ENCODE measurements around the gene FBXO21.

FBXO21 gene

DNA sequence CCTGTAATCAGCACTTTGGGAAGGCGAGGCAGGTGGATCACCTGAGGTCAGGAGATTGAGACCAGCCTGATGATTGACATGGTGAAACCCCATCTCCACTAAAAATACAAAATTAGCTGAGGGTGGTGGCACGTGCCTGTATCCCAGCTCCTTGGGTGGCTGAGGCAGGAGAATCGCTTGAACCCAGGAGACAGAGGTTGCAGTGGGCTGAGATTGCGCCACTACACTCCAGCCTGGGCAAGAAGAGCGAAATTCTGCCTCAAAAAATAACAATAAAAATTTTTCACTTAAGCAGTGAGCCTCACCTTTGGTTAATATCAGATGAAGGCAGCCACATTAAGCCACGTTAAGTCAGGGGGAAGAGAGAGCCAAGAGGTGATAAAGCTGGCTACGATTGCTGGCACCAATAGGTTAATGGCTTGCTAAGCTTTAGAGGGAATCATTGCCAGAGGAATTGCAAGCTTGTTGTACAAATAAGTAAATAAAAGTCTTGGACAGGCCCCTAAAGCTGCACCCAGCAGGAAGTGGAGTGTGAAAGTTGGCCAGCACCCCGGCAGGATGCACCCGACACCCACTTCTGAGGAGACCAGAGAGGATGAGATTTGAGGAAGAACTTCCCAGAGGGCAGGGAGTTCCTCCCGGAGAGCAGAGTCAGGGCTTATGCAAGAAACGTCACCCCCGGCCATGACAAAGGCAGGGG is 49.7 kb downstream of the FBXO21 start:
- Histone ChIP-seq H3K4me1 (peaks cover 4% of the 10 kb centered on the region; the same call in 1 of the 2 replicates), H3K9me3 (no peaks in the 10 kb centered on the region), H3K4me3 (ENCODE audit: low read depth, low read length) (no peak overlapping the region), H3K36me3 (peaks cover 6% of the 10 kb centered on the region), H3K27me3 (no peaks in the 10 kb centered on the region)
- TF ChIP-seq, protein P1, sequence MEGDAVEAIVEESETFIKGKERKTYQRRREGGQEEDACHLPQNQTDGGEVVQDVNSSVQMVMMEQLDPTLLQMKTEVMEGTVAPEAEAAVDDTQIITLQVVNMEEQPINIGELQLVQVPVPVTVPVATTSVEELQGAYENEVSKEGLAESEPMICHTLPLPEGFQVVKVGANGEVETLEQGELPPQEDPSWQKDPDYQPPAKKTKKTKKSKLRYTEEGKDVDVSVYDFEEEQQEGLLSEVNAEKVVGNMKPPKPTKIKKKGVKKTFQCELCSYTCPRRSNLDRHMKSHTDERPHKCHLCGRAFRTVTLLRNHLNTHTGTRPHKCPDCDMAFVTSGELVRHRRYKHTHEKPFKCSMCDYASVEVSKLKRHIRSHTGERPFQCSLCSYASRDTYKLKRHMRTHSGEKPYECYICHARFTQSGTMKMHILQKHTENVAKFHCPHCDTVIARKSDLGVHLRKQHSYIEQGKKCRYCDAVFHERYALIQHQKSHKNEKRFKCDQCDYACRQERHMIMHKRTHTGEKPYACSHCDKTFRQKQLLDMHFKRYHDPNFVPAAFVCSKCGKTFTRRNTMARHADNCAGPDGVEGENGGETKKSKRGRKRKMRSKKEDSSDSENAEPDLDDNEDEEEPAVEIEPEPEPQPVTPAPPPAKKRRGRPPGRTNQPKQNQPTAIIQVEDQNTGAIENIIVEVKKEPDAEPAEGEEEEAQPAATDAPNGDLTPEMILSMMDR (IDR thresholded peaks at IDR 0.05; ENCODE audit: low read depth, low read length) = no peak
- no peak for DNase-seq

DNA sequence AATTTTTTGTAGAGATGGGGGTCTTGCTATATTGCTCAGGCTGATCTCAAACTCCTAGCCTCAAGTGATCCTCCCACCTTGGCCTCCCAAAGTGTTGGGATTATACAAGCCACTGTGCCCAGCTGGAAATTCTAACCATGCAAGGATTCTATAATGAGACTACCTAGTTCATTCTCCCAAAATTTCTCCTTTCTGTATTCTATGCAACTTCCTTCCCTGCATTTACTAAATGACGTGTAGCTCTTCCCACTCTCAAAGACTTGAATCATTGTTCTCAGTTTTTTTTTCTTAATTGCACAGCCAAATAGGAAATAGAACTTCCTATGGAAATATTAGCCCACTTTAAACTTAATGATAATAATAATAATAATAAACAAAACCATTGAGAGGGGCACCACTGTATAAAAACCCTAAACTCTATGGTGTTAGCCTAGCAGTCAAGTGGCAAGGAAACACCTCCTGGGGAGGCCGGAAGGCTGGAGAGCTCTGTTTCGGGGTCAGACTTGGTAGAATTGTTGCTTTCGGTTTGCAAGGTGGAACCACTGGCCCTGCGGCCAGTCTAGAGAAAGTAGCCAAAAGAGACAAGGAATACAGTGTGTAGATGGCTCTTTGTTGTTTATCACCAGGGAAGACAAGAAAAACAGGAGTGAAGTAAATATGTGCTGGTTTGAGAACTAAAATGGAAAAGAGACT is 51.1 kb downstream of the FBXO21 start:
- TF ChIP-seq, protein P1 (IDR thresholded peaks at IDR 0.05; ENCODE audit: low read depth, low read length) = no peak
- no peaks in the 10 kb centered on the region for H3K9me3 ChIP-seq
- DNase-seq = no peak

DNA sequence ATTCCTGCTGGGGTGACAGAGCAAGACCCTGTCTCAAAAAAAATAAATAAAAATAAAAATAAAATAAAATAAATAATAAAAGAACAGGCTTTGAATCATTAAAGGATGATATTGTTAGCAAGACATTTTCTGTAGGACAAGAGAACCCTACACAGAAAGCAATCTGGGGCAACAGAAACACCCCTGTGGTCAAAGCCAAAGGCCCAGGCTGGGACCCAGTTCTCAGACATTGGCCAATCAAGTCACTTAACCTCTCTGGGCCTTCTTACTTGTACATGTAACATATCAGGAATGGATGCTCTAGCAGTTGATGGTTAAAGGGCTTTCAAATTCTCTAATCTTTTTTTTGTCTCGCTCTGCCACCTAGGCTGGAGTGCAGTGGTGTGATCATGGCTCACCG is 55.5 kb downstream of the FBXO21 start:
- DNase-seq = no peak
- Histone ChIP-seq H3K4me1 (no peaks in the 10 kb centered on the region), H3K9me3 (no peaks in the 10 kb centered on the region), H3K27me3 (no peaks in the 10 kb centered on the region), H3K36me3 (no peaks in the 10 kb centered on the region), H3K4me3 (ENCODE audit: low read depth, low read length) (no peak overlapping the region)
- TF ChIP-seq, protein P1 (IDR thresholded peaks at IDR 0.05; ENCODE audit: low read depth, low read length) = no peak

More for the DNA sequence above, 51.1 kb downstream of the FBXO21 start:
- Histone ChIP-seq H3K27me3 (no peaks in the 10 kb centered on the region), H3K36me3 (no peaks in the 10 kb centered on the region), H3K4me3 (ENCODE audit: low read depth, low read length) (no peak overlapping the region), H3K4me1 (peaks cover 4% of the 10 kb centered on the region; the same call in 1 of the 2 replicates)

DNA sequence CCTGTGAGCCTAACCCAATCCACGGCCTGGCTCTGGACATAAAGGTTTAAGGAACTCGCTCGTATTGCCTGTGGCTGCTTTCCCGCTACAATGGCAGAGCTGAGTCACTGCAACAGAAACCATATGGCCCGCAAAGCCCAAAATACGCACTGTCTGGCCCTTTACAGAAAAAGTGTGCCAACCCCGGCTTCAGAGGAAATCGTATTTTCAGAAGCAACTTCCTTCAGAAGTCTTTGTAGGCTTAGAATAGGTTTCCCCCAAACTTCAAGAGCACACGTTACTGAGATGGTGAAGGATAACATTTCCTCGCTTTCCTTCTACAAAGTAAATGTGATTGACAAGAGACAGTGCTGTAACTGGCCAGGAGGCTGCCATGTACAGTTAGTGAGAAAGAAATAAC is 56.2 kb downstream of the FBXO21 start:
- H3K36me3 ChIP-seq = no peaks in the 10 kb centered on the region
- no peaks in the 10 kb centered on the region for H3K9me3 ChIP-seq

DNA sequence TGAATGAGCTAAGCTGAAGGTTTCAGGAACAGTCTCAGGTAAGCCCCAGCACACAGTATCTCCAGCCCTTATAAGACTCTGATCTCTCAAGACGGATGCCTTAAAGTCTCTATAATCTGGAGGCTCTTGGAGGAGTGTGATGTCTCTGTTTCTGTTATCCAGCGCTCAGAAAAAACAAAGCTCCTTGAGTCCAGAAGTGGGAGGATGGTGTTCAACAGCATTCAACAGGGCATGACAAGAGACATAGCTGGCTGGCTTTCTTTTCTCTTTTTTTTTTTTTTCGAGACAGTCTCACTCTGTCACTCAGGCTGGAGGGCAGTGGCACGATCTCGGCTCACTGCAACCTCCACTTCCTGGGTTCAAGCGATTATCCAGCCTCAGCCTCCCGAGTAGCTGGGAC is 59.5 kb downstream of the FBXO21 start:
- Histone ChIP-seq H3K27me3 (no peaks in the 10 kb centered on the region), H3K4me1 (no peaks in the 10 kb centered on the region), H3K9me3 (no peaks in the 10 kb centered on the region; the same call in 1 of the 2 replicates), H3K36me3 (no peaks in the 10 kb centered on the region), H3K4me3 (ENCODE audit: low read depth, low read length) (no peak overlapping the region)
- no peak for DNase-seq
- TF ChIP-seq, protein P1 (IDR thresholded peaks at IDR 0.05; ENCODE audit: low read depth, low read length) = no peak

More for the DNA sequence above, 56.2 kb downstream of the FBXO21 start:
- no peak for DNase-seq
- Histone ChIP-seq H3K4me1 (no peaks in the 10 kb centered on the region), H3K27me3 (no peaks in the 10 kb centered on the region), H3K4me3 (ENCODE audit: low read depth, low read length) (no peak overlapping the region)
- TF ChIP-seq, protein P1 (IDR thresholded peaks at IDR 0.05; ENCODE audit: low read depth, low read length) = no peak

DNA sequence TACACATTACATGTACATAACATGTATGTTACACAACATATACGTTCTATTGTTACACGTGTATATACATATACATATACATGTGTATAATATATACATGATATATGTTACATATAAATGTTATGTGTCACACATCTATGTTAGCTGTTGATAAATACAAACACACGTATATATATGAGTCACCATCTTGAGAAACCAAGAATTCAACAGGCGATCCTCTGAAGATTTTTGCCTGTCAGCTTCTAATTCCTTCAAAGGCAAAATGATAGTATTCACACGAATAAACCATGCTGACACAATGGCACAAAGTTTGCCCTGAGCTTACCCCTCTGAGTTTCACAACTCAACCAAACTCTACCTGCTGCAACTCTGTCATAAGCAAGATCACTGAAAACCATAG is 60.9 kb downstream of the FBXO21 start:
- H3K4me1 ChIP-seq = peaks cover 4% of the 10 kb centered on the region; the same call in 1 of the 2 replicates
- no peaks in the 10 kb centered on the region for H3K36me3 ChIP-seq
- no peaks in the 10 kb centered on the region; the same call in 1 of the 2 replicates for H3K9me3 ChIP-seq
- TF ChIP-seq, protein P1 (IDR thresholded peaks at IDR 0.05; ENCODE audit: low read depth, low read length) = no peak
- no peak overlapping the region for H3K4me3 ChIP-seq (ENCODE audit: low read depth, low read length)
- no peak for DNase-seq
- H3K27me3 ChIP-seq = no peaks in the 10 kb centered on the region
